ENCODE measurements around the gene KCNK10.
"Not testable (repeated sequence)": the region's sequence is repeated elsewhere in the genome, so short reads cannot be mapped to it uniquely, and the experiment has no call there.

Gene KCNK10

GRCh38 chr14:88264116-88264515 is 59.0 kb downstream of the KCNK10 start:
- DNase-seq, result no peak

GRCh38 chr14:88261302-88261701 is 61.8 kb downstream of the KCNK10 start:
- not testable (repeated sequence) for DNase-seq

GRCh38 chr14:88258021-88258420 is 65.0 kb downstream of the KCNK10 start:
- DNase-seq, result no peak

GRCh38 chr14:88256997-88257950 is 65.8 kb downstream of the KCNK10 start:
- DNase-seq, result no peak

- no peak for DNase-seq
These were observed 67.3 kb downstream of the KCNK10 start for GRCh38 chr14:88255798-88256197.

GRCh38 chr14:88255196-88255595 is 67.9 kb downstream of the KCNK10 start:
- no peak for DNase-seq

- DNase-seq, result no peak
These were observed 70.6 kb downstream of the KCNK10 start for GRCh38 chr14:88252498-88252897.

- DNase-seq, result no peak
These were observed 71.4 kb downstream of the KCNK10 start for GRCh38 chr14:88251650-88252049.

- no peak for DNase-seq
These were observed 73.8 kb downstream of the KCNK10 start for GRCh38 chr14:88249266-88249665.

GRCh38 chr14:88248606-88249005 is 74.5 kb downstream of the KCNK10 start:
- DNase-seq, result no peak

GRCh38 chr14:88247228-88247627 is 75.8 kb downstream of the KCNK10 start:
- no peak for DNase-seq

GRCh38 chr14:88245321-88245720 is 77.7 kb downstream of the KCNK10 start:
- no peak for DNase-seq

GRCh38 chr14:88243946-88244345 is 79.1 kb downstream of the KCNK10 start:
- no peak for DNase-seq

- DNase-seq, result no peak
These were observed 80.6 kb downstream of the KCNK10 start for GRCh38 chr14:88242446-88242845.

GRCh38 chr14:88241810-88242209 is 81.3 kb downstream of the KCNK10 start:
- DNase-seq, result no peak

- DNase-seq, result no peak
These were observed 88.6 kb downstream of the KCNK10 start for GRCh38 chr14:88234442-88234841.

- DNase-seq, result no peak
These were observed 89.2 kb downstream of the KCNK10 start for GRCh38 chr14:88233915-88234314.

GRCh38 chr14:88232771-88233170 is 90.3 kb downstream of the KCNK10 start:
- no peak for DNase-seq

GRCh38 chr14:88231603-88232002 is 91.5 kb downstream of the KCNK10 start:
- no peak for DNase-seq

- no peak for DNase-seq
These were observed 93.6 kb downstream of the KCNK10 start for GRCh38 chr14:88229428-88229827.

- DNase-seq, result peak in 1 of 2 experiments; percentile 24
These were observed 94.4 kb downstream of the KCNK10 start for GRCh38 chr14:88228522-88229236.

- DNase-seq, result no peak
These were observed 95.4 kb downstream of the KCNK10 start for GRCh38 chr14:88227693-88228092.

GRCh38 chr14:88225721-88226120 is 97.3 kb downstream of the KCNK10 start:
- no peak for DNase-seq
